IMR-90 (cell line): ENCODE results near the gene INTS11. TPM values are rescaled to one million over a fixed set of nuclear protein-coding genes. Genes with fewer than 3 reads are reported as not detected.

ENCODE experiments used
- ATAC-seq: fragments of 200-7000 bp; cut with Tn5 transposase; 2 replicates; pipeline ENCODE4 v1.9.1; 2020; ENCODE audit warnings: low read depth, mild to moderate bottlenecking, moderate library complexity
- BruUV-seq: library from RNA; stranded (reverse); fragments of 400-500 nt; replicated peaks from 2 replicates; lab custom pipeline; 2021; lab: Mats Ljungman, UMichigan
- CTCF ChIA-PET: fragments of 300-600 bp; formaldehyde crosslinking; extraction: SDS; loops from one replicate; lab custom pipeline; 2021; ENCODE audit warnings: antibody characterized with exemption; lab: Yijun Ruan, JAX
- POLR2A ChIA-PET: fragments of 300-600 bp; sonication (Branson Sonifier 250); formaldehyde crosslinking; loops from one replicate; lab custom pipeline; 2022; ENCODE audit warnings: antibody characterized with exemption; ENCODE audit not compliant: unreplicated experiment; lab: Charles Lee
- DNase-seq: peaks from one replicate; pipeline ENCODE4 v3.0.0; 2013
- H2AFZ ChIP-seq: replicated peaks from 2 replicates; pipeline ENCODE3; 2013; ENCODE audit warnings: low read length, mild to moderate bottlenecking; ENCODE audit not compliant: poor library complexity
- H2AK5ac ChIP-seq: 2 replicates; pipeline ENCODE4 v1.6.1; 2013; ENCODE audit warnings: low read depth, low read length, inconsistent platforms
- H2AK9ac ChIP-seq: replicated peaks from 2 replicates; pipeline ENCODE3; 2013; ENCODE audit warnings: mild to moderate bottlenecking, low read depth, low read length, moderate library complexity; ENCODE audit not compliant: poor library complexity
- H2BK120ac ChIP-seq: 2 replicates; pipeline ENCODE4 v1.6.1; 2013; ENCODE audit warnings: low read depth, low read length, inconsistent platforms
- H2BK15ac ChIP-seq: 3 replicates; pipeline ENCODE4 v1.6.1; 2013; ENCODE audit warnings: low read depth, low read length, inconsistent platforms
- H2BK20ac ChIP-seq: 2 replicates; pipeline ENCODE4 v1.6.1; 2013; ENCODE audit warnings: low read depth, mild to moderate bottlenecking, inconsistent platforms, low read length, moderate library complexity
- H2BK5ac ChIP-seq: 2 replicates; pipeline ENCODE4 v1.6.1; 2013; ENCODE audit warnings: mild to moderate bottlenecking, low read depth, low read length, inconsistent platforms; ENCODE audit not compliant: poor library complexity, severe bottlenecking
- H3K14ac ChIP-seq: replicated peaks from 2 replicates; pipeline ENCODE4 v1.6.1; 2013; ENCODE audit warnings: low read depth, low read length, inconsistent platforms
- H3K18ac ChIP-seq: 2 replicates; pipeline ENCODE4 v1.6.1; 2013; ENCODE audit warnings: low read depth, low read length, control low read depth
- H3K23ac ChIP-seq: 2 replicates; pipeline ENCODE4 v1.6.1; 2013; ENCODE audit warnings: low read depth, low read length, inconsistent platforms
- H3K27ac ChIP-seq: 2 replicates; pipeline ENCODE4 v1.5.1; 2013; ENCODE audit warnings: mild to moderate bottlenecking, control low read depth, low read length; ENCODE audit not compliant: insufficient read depth
- H3K27me3 ChIP-seq: 2 replicates; pipeline ENCODE4 v1.6.1; 2013; ENCODE audit warnings: low read length; ENCODE audit not compliant: control insufficient read depth, insufficient read depth
- H3K36me3 ChIP-seq: 2 replicates; pipeline ENCODE4 v1.6.1; 2013; ENCODE audit warnings: low read length, mixed read lengths; ENCODE audit not compliant: control insufficient read depth, insufficient read depth
- H3K4ac ChIP-seq: 2 replicates; pipeline ENCODE4 v1.6.1; 2013; ENCODE audit warnings: low read depth, low read length, inconsistent platforms
- H3K4me1 ChIP-seq: 2 replicates; pipeline ENCODE4 v1.6.1; 2013; ENCODE audit warnings: low read length, mixed read lengths; ENCODE audit not compliant: control insufficient read depth, insufficient read depth
- H3K4me2 ChIP-seq: 2 replicates; pipeline ENCODE4 v1.6.1; 2013; ENCODE audit warnings: low read depth, mild to moderate bottlenecking, control low read depth, low read length, moderate library complexity
- H3K4me3 ChIP-seq: 2 replicates; pipeline ENCODE4 v1.5.1; 2013; ENCODE audit warnings: low read depth, mild to moderate bottlenecking, control low read depth, low read length, moderate library complexity; ENCODE audit not compliant: insufficient read depth
- H3K56ac ChIP-seq: 2 replicates; pipeline ENCODE4 v1.6.1; 2013; ENCODE audit warnings: low read length, inconsistent platforms; ENCODE audit not compliant: insufficient read depth; ENCODE audit errors: extremely low read depth
- H3K79me1 ChIP-seq, 2 experiments: 2 replicates each; pipeline ENCODE4 v1.6.1; 2013; ENCODE audit warnings: low read length in 2 of 2, inconsistent platforms in 1 of 2, low read depth in 1 of 2
- H3K9ac ChIP-seq: 2 replicates; pipeline ENCODE4 v1.6.1; 2013; ENCODE audit warnings: low read depth, low read length, control low read depth
- H3K9me1 ChIP-seq: 2 replicates; pipeline ENCODE4 v1.6.1; 2013; ENCODE audit warnings: low read length, inconsistent platforms; ENCODE audit not compliant: insufficient read depth
- H3K9me3 ChIP-seq: 2 replicates; pipeline ENCODE4 v1.6.1; 2013; ENCODE audit warnings: low read length; ENCODE audit not compliant: control insufficient read depth, insufficient read depth
- H4K20me1 ChIP-seq: 2 replicates; pipeline ENCODE4 v1.6.1; 2013; ENCODE audit warnings: low read length, inconsistent platforms; ENCODE audit not compliant: insufficient read depth
- H4K5ac ChIP-seq: 2 replicates; pipeline ENCODE4 v1.6.1; 2013; ENCODE audit warnings: mild to moderate bottlenecking, low read depth, low read length, control low read depth
- H4K8ac ChIP-seq, 2 experiments: 2 replicates each; pipeline ENCODE4 v1.6.1; 2013; ENCODE audit warnings: low read depth in 2 of 2, low read length in 2 of 2, control low read depth in 1 of 2, inconsistent platforms in 1 of 2
- H4K91ac ChIP-seq: 2 replicates; pipeline ENCODE4 v1.6.1; 2013; ENCODE audit warnings: low read depth, low read length, inconsistent platforms; ENCODE audit not compliant: insufficient read depth
- BHLHE40 ChIP-seq: fragments of 150-350 bp; IDR thresholded peaks from 2 replicates; pipeline ENCODE4 v1.6.1; 2016; ENCODE audit warnings: mild to moderate bottlenecking, low read depth, low read length
- CEBPB ChIP-seq: IDR thresholded peaks from 2 replicates; pipeline ENCODE4 v1.6.1; 2012; ENCODE audit warnings: low read depth, low read length, improper control_type of control experiment
- CTCF ChIP-seq: conservative IDR thresholded peaks from 2 replicates; pipeline ENCODE4 v1.5.1; 2012; ENCODE audit warnings: mild to moderate bottlenecking, low read depth, low read length, improper control_type of control experiment
- ELK1 ChIP-seq: fragments of 150-350 bp; IDR thresholded peaks from 2 replicates; pipeline ENCODE4 v1.6.1; 2016; ENCODE audit warnings: low read depth, mild to moderate bottlenecking, low read length, moderate library complexity, borderline replicate concordance
- FOS ChIP-seq: fragments of 150-350 bp; IDR thresholded peaks from 2 replicates; pipeline ENCODE4 v1.6.1; 2016; ENCODE audit warnings: low read depth, low read length
- MAFK ChIP-seq: IDR thresholded peaks from 2 replicates; pipeline ENCODE4 v1.6.1; 2012; ENCODE audit warnings: low read depth, low read length, improper control_type of control experiment
- MXI1 ChIP-seq: IDR thresholded peaks from 2 replicates; pipeline ENCODE4 v1.6.1; 2012; ENCODE audit warnings: low read depth, mild to moderate bottlenecking, low read length, moderate library complexity, borderline replicate concordance
- NFE2L2 ChIP-seq: fragments of 150-350 bp; IDR thresholded peaks from 2 replicates; pipeline ENCODE4 v1.6.1; 2016; ENCODE audit warnings: low read depth, mild to moderate bottlenecking, low read length
- POLR2A ChIP-seq: IDR thresholded peaks from 2 replicates; pipeline ENCODE4 v1.6.1; 2012; ENCODE audit warnings: mild to moderate bottlenecking, low read depth, low read length
- RAD21 ChIP-seq: IDR thresholded peaks from 2 replicates; pipeline ENCODE4 v1.6.1; 2012; ENCODE audit warnings: low read length, improper control_type of control experiment
- RFX5 ChIP-seq: IDR thresholded peaks from 2 replicates; pipeline ENCODE4 v1.8.0; 2012; ENCODE audit warnings: low read depth, mild to moderate bottlenecking, low read length, moderate library complexity
- SMC3 ChIP-seq: fragments of 150-350 bp; IDR thresholded peaks from 2 replicates; pipeline ENCODE4 v1.6.1; 2016; ENCODE audit warnings: low read depth, mild to moderate bottlenecking, antibody characterized with exemption, low read length, moderate library complexity
- USF2 ChIP-seq: fragments of 150-350 bp; IDR thresholded peaks from 2 replicates; pipeline ENCODE4 v1.6.1; 2017; ENCODE audit warnings: mild to moderate bottlenecking, antibody characterized with exemption, low read length, low read depth
- WGBS, 2 experiments: methylation state at CpG; one replicate each; pipeline versions ENCODE4 v1.1.5 to v1.1.7; 2013; ENCODE audit warnings: missing lambda C conversion rate in 2 of 2; ENCODE audit not compliant: insufficient read length in 1 of 2; ENCODE audit errors: extremely low coverage in 2 of 2; 5-methylcytosine and 5-hydroxymethylcytosine counted together
- dilution Hi-C: fragments of 300-500 bp; cut with HindIII; formaldehyde crosslinking; loops from one replicate; pipeline ENCODE4 v1.14.3; 2018; ENCODE audit warnings: low sequenced_read_pairs; ENCODE audit not compliant: unreplicated experiment
- in situ Hi-C: fragments of 300-500 bp; cut with MboI; formaldehyde crosslinking; loops from 3 replicates; pipeline ENCODE4 v1.14.3; 2019; ENCODE audit warnings: low sequenced_read_pairs, inconsistent platforms, mixed read lengths
- intact Hi-C: fragments of 100-400 bp; cut with micrococcal nuclease; formaldehyde crosslinking; loops from 2 replicates; pipeline ENCODE4 v1.10.0; 2022
- polyA plus RNA-seq, 3 experiments: library from polyadenylated mRNA; depleted of rRNA; stranded (reverse); fragments of >200 nt; gene quantifications; 2 replicates each; pipeline ENCODE4 v1.2.3, GENCODE V29; 2012; ENCODE audit warnings: low replicate concordance in 1 of 3
- total RNA-seq: library from RNA; depleted of rRNA; stranded (reverse); fragments of >200 nt; gene quantifications from 2 replicates; pipeline ENCODE4 v1.2.3, GENCODE V29; 2012

The INTS11 gene
- total and polyA plus RNA-seq, 2 of the 4 experiments (the other 2 are of a cell fraction), result 56.1 to 123 TPM

GRCh38 chr1:1302951-1303509 lies 21.4 kb downstream of the INTS11 start:
- ChIA-PET CTCF (interaction anchor here (0.7 kb wide), 1 partner anchor 27 kb away, joined by 3 read pairs; no protein-coding TSS in a partner anchor), POLR2A (no interaction called here)
- H3K4me3 ChIP-seq, result no peak overlapping the region
- intact Hi-C loops, result no loop called here
- WGBS, 2 experiments, result 93% methylated on average over 14 of the region's 31 CpGs; no CpG with 5 or more reads in 1 of the 2 experiments
- H2AK9ac ChIP-seq, result peak overlapping the region; percentile 76
- H3K23ac ChIP-seq, result no peak overlapping the region
- no peak overlapping the region for H3K14ac ChIP-seq
- in situ Hi-C loops, result no loop called here
- H2AK5ac ChIP-seq, result peak overlapping the region; percentile 15; the same call in 1 of the 2 replicates
- TF ChIP-seq SMC3, result no peak
- TF ChIP-seq RAD21, result no peak
- TF ChIP-seq USF2, result no peak
- TF ChIP-seq MXI1, result no peak
- TF ChIP-seq RFX5, result no peak
- TF ChIP-seq BHLHE40, result no peak
- no peak for TF ChIP-seq ELK1
- TF ChIP-seq CTCF, result no peak
- no peak for TF ChIP-seq MAFK
- TF ChIP-seq POLR2A, result no peak
- no peak for TF ChIP-seq CEBPB
- no peak for TF ChIP-seq NFE2L2
- no peak for TF ChIP-seq FOS
- H2BK5ac ChIP-seq, result no peak overlapping the region
- H4K91ac ChIP-seq, result no peak overlapping the region
- BruUV-seq, result no TSS peak
- H2BK120ac ChIP-seq, result no peak overlapping the region
- DNase-seq (no peak), ATAC-seq (no peak)
- H3K9me1 ChIP-seq, result peaks cover 3% of the 10 kb centered on the region
- H3K27me3 ChIP-seq, result no peaks in the 10 kb centered on the region
- H3K4me1 ChIP-seq, result peaks cover 25% of the 10 kb centered on the region
- peaks cover 9% of the 10 kb centered on the region for H3K36me3 ChIP-seq
- no peak overlapping the region for H3K4me2 ChIP-seq
- H3K9ac ChIP-seq, result no peak overlapping the region
- H3K4ac ChIP-seq, result no peak overlapping the region
- H3K56ac ChIP-seq, result no peak overlapping the region
- no peaks in the 10 kb centered on the region for H3K9me3 ChIP-seq
- peaks cover 3 to 53% of the 10 kb centered on the region in 2 experiments; a peak in 3 of 4 replicates for H3K79me1 ChIP-seq
- dilution Hi-C loops, result no loop called here
- H2BK20ac ChIP-seq, result no peak overlapping the region
- H2AFZ ChIP-seq, result no peak overlapping the region
- no peak overlapping the region for H3K18ac ChIP-seq
- no peak overlapping the region for H4K5ac ChIP-seq
- H2BK15ac ChIP-seq, result no peak overlapping the region
- H4K8ac ChIP-seq, result no peak overlapping the region
- no peak overlapping the region for H3K27ac ChIP-seq
- H4K20me1 ChIP-seq, result peaks cover 56% of the 10 kb centered on the region
